Measurements from ENCODE around the gene S100A6.
"Not testable (repeated sequence)": the region's sequence is repeated elsewhere in the genome, so short reads cannot be mapped to it uniquely, and the experiment has no call there.

The S100A6 gene

GRCh38 chr1:153535242-153536011 is at the start of gene S100A6:
S100A6 (minus strand) TSS chr1:153535991; CDS start chr1:153535339, 652 bp downstream.
- DNase-seq, result no peak

GRCh38 chr1:153585006-153585405 is 49.2 kb upstream of the S100A6 start:
- DNase-seq, result no peak

- DNase-seq, result no peak
Observed at GRCh38 chr1:153583976-153584375, 48.2 kb upstream of the S100A6 start.

- DNase-seq, result not testable (repeated sequence)
Observed at GRCh38 chr1:153583514-153583913, 47.7 kb upstream of the S100A6 start.

GRCh38 chr1:153582836-153583235 is 47.0 kb upstream of the S100A6 start:
- DNase-seq, result not testable (repeated sequence)

GRCh38 chr1:153578936-153579335 is 43.1 kb upstream of the S100A6 start:
- peak; percentile 32 for DNase-seq

- DNase-seq, result peak; percentile 74
Observed at GRCh38 chr1:153578490-153578889, 42.7 kb upstream of the S100A6 start.

- no peak for DNase-seq
Observed at GRCh38 chr1:153577624-153578051, 41.8 kb upstream of the S100A6 start.

GRCh38 chr1:153577138-153577537 is 41.3 kb upstream of the S100A6 start:
- DNase-seq, result no peak

- DNase-seq, result not testable (repeated sequence)
Observed at GRCh38 chr1:153575497-153575896, 39.7 kb upstream of the S100A6 start.

- DNase-seq, result not testable (repeated sequence)
Observed at GRCh38 chr1:153575081-153575491, 39.3 kb upstream of the S100A6 start.

- peak; percentile 27 for DNase-seq
Observed at GRCh38 chr1:153573351-153573750, 37.6 kb upstream of the S100A6 start.

- peak; percentile 80 for DNase-seq
Observed at GRCh38 chr1:153572569-153573015, 36.8 kb upstream of the S100A6 start.

GRCh38 chr1:153571706-153572105 is 35.9 kb upstream of the S100A6 start:
- DNase-seq, result no peak

- DNase-seq, result no peak
Observed at GRCh38 chr1:153570874-153571273, 35.1 kb upstream of the S100A6 start.

GRCh38 chr1:153569465-153569864 is 33.7 kb upstream of the S100A6 start:
- DNase-seq, result no peak

- DNase-seq, result peak; percentile 87
Observed at GRCh38 chr1:153568367-153569099, 32.7 kb upstream of the S100A6 start.

- DNase-seq, result no peak
Observed at GRCh38 chr1:153567621-153568366, 32.0 kb upstream of the S100A6 start.

GRCh38 chr1:153566414-153567371 is 30.9 kb upstream of the S100A6 start:
- DNase-seq, result peak; percentile 99

GRCh38 chr1:153565529-153566374 is 30.0 kb upstream of the S100A6 start, which contains the start of gene S100A2:
S100A2 (minus strand) TSS chr1:153565844; CDS start chr1:153563877, 1,967 bp downstream.
- DNase-seq, result peak; percentile 92

GRCh38 chr1:153563991-153564390 is 28.2 kb upstream of the S100A6 start:
- DNase-seq, result no peak
